Esophagus mucosa (tissue), 1 donor: Measurements from ENCODE around the gene SOWAHB. TPM values are rescaled to one million over a fixed set of nuclear protein-coding genes. Genes with fewer than 3 reads are reported as not detected.

Experiments used
- ATAC-seq: fragments of 200-7000 bp; cut with Tn5 transposase; one replicate; pipeline ENCODE4 v1.9.1; 2020
- total RNA-seq: library from RNA; stranded (reverse); gene quantifications from one replicate; pipeline ENCODE4 v1.2.4, GENCODE V29; 2023
- donor health status: DM: yes; HTN: yes; CAD: no.

SOWAHB gene
- total RNA-seq, 1 donor from 2014 or later, result 9.6 TPM

DNA sequence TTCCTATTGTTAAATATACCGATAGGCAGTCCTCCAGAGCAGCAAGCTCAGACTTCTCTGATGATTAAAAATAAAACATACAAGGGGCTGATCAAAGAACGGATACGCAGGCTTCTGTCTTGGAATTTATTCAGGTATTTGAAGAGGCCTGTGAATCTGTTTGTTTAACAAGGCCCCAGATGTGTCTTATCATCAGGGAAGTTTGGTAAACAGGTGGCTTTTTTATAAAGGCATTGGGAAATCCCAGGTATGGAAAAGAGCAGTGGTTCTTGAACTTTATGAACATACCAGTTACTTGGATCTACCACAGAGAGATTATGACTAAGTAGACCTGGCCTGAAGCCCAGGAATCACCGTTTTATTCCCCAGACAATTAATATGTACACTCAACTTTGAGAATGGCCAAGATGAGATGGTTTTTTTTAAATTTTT lies 47.9 kb downstream of the SOWAHB start:
- peak; percentile 82 for ATAC-seq

Other genes starting within 250 kb of the SOWAHB start
- 29.9 TPM for gene SEPTIN11, start 51.6 kb upstream of the SOWAHB start, total RNA-seq
- gene CCNI, start 177.8 kb upstream of the SOWAHB start, total RNA-seq, result 155 TPM